DND-41 (cell line): Measurements from ENCODE around the gene SHISA9.

Experiments used
- EZH2 ChIP-seq: IDR thresholded peaks from 3 replicates; pipeline ENCODE4 v1.6.1; 2012; ENCODE audit warnings: borderline replicate concordance, low read depth, mild to moderate bottlenecking, moderate library complexity, low read length, inconsistent platforms; ENCODE audit not compliant: severe bottlenecking
- TF ChIP-seq, protein P1 (sequence below): IDR thresholded peaks from 2 replicates; pipeline ENCODE4 v1.5.1; 2012; ENCODE audit warnings: borderline replicate concordance, low read length, moderate library complexity, mild to moderate bottlenecking; ENCODE audit not compliant: poor library complexity, severe bottlenecking; ENCODE audit errors: extremely low read depth

DNA sequence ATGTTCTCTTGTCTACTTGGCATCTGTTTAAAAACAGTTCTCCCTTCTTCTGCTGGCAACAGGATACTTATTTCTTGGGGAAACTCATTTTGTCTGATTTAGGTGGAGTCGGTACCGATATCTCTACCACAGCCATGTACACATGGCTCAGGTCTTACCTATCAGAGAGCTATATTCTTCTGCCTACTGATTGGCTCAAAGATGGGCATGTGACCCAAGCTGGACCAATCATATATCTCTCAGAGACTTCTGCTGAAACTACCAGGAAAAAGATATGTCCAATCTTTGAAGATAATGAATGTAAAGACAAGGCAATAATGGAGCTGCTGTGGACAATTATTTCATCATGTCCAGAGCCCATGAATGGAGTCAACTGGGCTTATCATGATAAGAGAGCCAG lies 21.6 kb upstream of the SHISA9 start:
- TF ChIP-seq, protein P1, sequence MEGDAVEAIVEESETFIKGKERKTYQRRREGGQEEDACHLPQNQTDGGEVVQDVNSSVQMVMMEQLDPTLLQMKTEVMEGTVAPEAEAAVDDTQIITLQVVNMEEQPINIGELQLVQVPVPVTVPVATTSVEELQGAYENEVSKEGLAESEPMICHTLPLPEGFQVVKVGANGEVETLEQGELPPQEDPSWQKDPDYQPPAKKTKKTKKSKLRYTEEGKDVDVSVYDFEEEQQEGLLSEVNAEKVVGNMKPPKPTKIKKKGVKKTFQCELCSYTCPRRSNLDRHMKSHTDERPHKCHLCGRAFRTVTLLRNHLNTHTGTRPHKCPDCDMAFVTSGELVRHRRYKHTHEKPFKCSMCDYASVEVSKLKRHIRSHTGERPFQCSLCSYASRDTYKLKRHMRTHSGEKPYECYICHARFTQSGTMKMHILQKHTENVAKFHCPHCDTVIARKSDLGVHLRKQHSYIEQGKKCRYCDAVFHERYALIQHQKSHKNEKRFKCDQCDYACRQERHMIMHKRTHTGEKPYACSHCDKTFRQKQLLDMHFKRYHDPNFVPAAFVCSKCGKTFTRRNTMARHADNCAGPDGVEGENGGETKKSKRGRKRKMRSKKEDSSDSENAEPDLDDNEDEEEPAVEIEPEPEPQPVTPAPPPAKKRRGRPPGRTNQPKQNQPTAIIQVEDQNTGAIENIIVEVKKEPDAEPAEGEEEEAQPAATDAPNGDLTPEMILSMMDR = no peak
- no peak for TF ChIP-seq EZH2
